ENCODE results near the gene SUPV3L1. TPM values are rescaled to one million over a fixed set of nuclear protein-coding genes. Genes with fewer than 3 reads are reported as not detected.

SUPV3L1 gene
- total RNA-seq, 1 donor from 2014 or later: 26.6 TPM

GRCh38 chr10:69254877-69255276, 74.8 kb downstream of the SUPV3L1 start:
- DNase-seq (ENCODE audit: low read depth): no peak

Other genes with a start within 250 kb of the SUPV3L1 start
- gene DDX21, start 224.1 kb upstream of the SUPV3L1 start, total RNA-seq: 77.0 and 89.6 TPM in 2 replicates
- 39.3 and 42.2 TPM in 2 replicates for gene KIFBP, start 191.4 kb upstream of the SUPV3L1 start, total RNA-seq
- 51.7 and 51.8 TPM in 2 replicates for gene SRGN, start 92.1 kb upstream of the SUPV3L1 start, total RNA-seq
- gene VPS26A, start 56.1 kb upstream of the SUPV3L1 start, total RNA-seq: 28.1 and 32.2 TPM in 2 replicates
- 0.10 and 0.11 TPM in 2 replicates for gene HKDC1, start 40.1 kb downstream of the SUPV3L1 start, total RNA-seq
- 63.7 and 79.2 TPM in 2 replicates for gene HK1, start 98.3 kb downstream of the SUPV3L1 start, total RNA-seq
- gene TACR2, start 236.7 kb downstream of the SUPV3L1 start, total RNA-seq: 0.08 TPM in 1 of 2 replicates, not detected in the other

All from myocyte (in vitro differentiated cells).